Suprapubic skin (tissue), 4 donors: Measurements from ENCODE around the gene HIVEP3. TPM values are rescaled to one million over a fixed set of nuclear protein-coding genes. Genes with fewer than 3 reads are reported as not detected.
A peak's percentile ranks its signal among the peaks of the same experiment; 100 is the strongest.

Experiments used
- DNase-seq, 2 donors: peaks; one replicate each; pipeline ENCODE4 v3.0.0-alpha.2; 2019; ENCODE audit warnings: low spot score in 2 of 2
- H3K27ac ChIP-seq: fragments of 200-600 bp; sonication (generic); one replicate; pipeline ENCODE4 v1.5.1; 2019
- H3K27me3 ChIP-seq: fragments of 200-600 bp; sonication (generic); one replicate; pipeline ENCODE4 v1.5.1; 2019
- H3K36me3 ChIP-seq: fragments of 200-600 bp; sonication (generic); one replicate; pipeline ENCODE4 v1.5.1; 2019
- H3K4me1 ChIP-seq: fragments of 200-600 bp; sonication (generic); one replicate; pipeline ENCODE4 v1.5.1; 2019
- H3K4me3 ChIP-seq: fragments of 200-600 bp; sonication (generic); one replicate; pipeline ENCODE4 v1.5.1; 2019; ENCODE audit warnings: mild to moderate bottlenecking
- H3K9me3 ChIP-seq: fragments of 200-600 bp; sonication (generic); one replicate; pipeline ENCODE4 v1.5.1; 2019
- CTCF ChIP-seq, 2 donors: fragments of 200-600 bp in 1 of 2; fragments of 450-650 bp in 1 of 2; sonication (generic) in 1 of 2; IDR thresholded peaks; one replicate each; pipeline ENCODE4 v1.5.1; 2016 to 2019; ENCODE audit warnings: antibody characterized with exemption in 2 of 2, mild to moderate bottlenecking in 1 of 2, moderate library complexity in 1 of 2
- EP300 ChIP-seq: sonication (generic); formaldehyde crosslinking; IDR thresholded peaks from one replicate; pipeline ENCODE4 v1.6.1; 2017; ENCODE audit warnings: antibody characterized with exemption
- POLR2A ChIP-seq, 2 donors: fragments of 450-650 bp; IDR thresholded peaks; one replicate each; pipeline ENCODE4 v1.6.1; 2017; ENCODE audit warnings: antibody characterized with exemption in 2 of 2, mild to moderate bottlenecking in 2 of 2, moderate library complexity in 2 of 2
- POLR2AphosphoS5 ChIP-seq, 3 donors: sonication (generic); formaldehyde crosslinking; IDR thresholded peaks; one replicate each; pipeline ENCODE4 v1.6.1; 2017; ENCODE audit warnings: antibody characterized with exemption in 3 of 3
- WGBS: methylation state at CpG from one replicate; pipeline ENCODE4 v1.1.5; 2018; 5-methylcytosine and 5-hydroxymethylcytosine counted together
- total RNA-seq, 4 donors: library from RNA; depleted of rRNA; stranded (reverse); fragments of >200 nt; gene quantifications; one replicate each; pipeline ENCODE4 v1.1.0, GENCODE V29; 2016

The HIVEP3 gene
- total RNA-seq, 4 donors from 2014 or later: 11.3 to 23.9 (median 18.3) TPM

GRCh38 chr1:41645062-41645461, 273.7 kb downstream of the HIVEP3 start:
- Histone ChIP-seq H3K27ac (no peak overlapping the region), H3K4me3 (no peak overlapping the region), H3K36me3 (no peaks in the 10 kb centered on the region), H3K4me1 (peaks cover 10% of the 10 kb centered on the region), H3K27me3 (no peaks in the 10 kb centered on the region), H3K9me3 (no peaks in the 10 kb centered on the region)
- 93% methylated on average over 2 of the region's 2 CpGs for WGBS
- DNase-seq: peak in 1 of 2 donors; percentile 53
- TF ChIP-seq POLR2A (IDR thresholded peaks at IDR 0.05): no peak
- TF ChIP-seq POLR2AphosphoS5 (IDR thresholded peaks at IDR 0.05): no peak
- no peak for TF ChIP-seq CTCF (IDR thresholded peaks at IDR 0.05)
- TF ChIP-seq EP300: no peak

- DNase-seq: peak in 1 of 2 donors; percentile 50
Observed at GRCh38 chr1:41642922-41643821, 275.6 kb downstream of the HIVEP3 start.

DNA sequence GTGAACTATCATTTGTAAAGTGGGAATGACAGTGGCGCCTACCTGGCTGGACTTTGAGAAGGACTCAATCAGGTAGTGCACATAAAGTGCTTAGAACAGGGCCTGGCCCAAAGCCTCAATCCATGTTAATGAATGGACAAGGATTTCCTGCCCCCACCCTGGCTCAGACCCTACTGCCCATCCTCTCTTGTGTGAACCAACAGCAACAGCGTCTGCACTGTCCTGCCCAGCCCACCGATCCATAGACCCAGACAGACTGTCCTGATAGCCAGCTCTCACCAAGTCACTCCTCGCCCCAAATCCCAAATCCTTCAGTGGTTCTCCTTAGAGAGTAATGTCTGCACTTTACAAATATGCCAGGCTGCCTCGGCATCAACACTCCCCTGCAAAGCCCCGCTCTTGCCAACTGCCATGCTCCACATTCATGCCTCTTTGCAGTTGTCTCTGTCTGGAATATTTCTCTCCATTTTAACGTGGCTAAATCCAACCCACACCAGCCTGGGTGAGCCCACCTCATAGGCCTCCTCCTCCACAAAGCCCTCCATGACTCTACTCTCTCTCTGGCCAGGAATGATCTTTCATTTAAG, 276.7 kb downstream of the HIVEP3 start:
- peaks cover 11% of the 10 kb centered on the region for H3K4me1 ChIP-seq
- peak in 1 of 2 donors; percentile 37 for DNase-seq

More at GRCh38 chr1:41642922-41643821, 275.6 kb downstream of the HIVEP3 start:
- Histone ChIP-seq H3K27me3 (no peaks in the 10 kb centered on the region), H3K9me3 (no peaks in the 10 kb centered on the region), H3K36me3 (no peaks in the 10 kb centered on the region), H3K4me1 (peaks cover 11% of the 10 kb centered on the region), H3K27ac (no peak overlapping the region), H3K4me3 (no peak overlapping the region)
- WGBS: 86% methylated on average over 13 of the region's 13 CpGs
- TF ChIP-seq POLR2A (IDR thresholded peaks at IDR 0.05) (no peak), EP300 (no peak), CTCF (IDR thresholded peaks at IDR 0.05) (no peak), POLR2AphosphoS5 (IDR thresholded peaks at IDR 0.05) (no peak)

GRCh38 chr1:41641475-41641814, 277.3 kb downstream of the HIVEP3 start:
- H3K27me3 ChIP-seq: no peaks in the 10 kb centered on the region
- no peak overlapping the region for H3K27ac ChIP-seq
- H3K4me1 ChIP-seq: peaks cover 11% of the 10 kb centered on the region
- no peaks in the 10 kb centered on the region for H3K36me3 ChIP-seq
- WGBS: 82% methylated on average over 3 of the region's 3 CpGs
- DNase-seq: no peak
- no peaks in the 10 kb centered on the region for H3K9me3 ChIP-seq
- TF ChIP-seq POLR2A (IDR thresholded peaks at IDR 0.05) (no peak), EP300 (no peak), CTCF (IDR thresholded peaks at IDR 0.05) (no peak), POLR2AphosphoS5 (IDR thresholded peaks at IDR 0.05) (no peak)
- no peak overlapping the region for H3K4me3 ChIP-seq

More for the DNA sequence above, 276.7 kb downstream of the HIVEP3 start:
- Histone ChIP-seq H3K27me3 (no peaks in the 10 kb centered on the region), H3K9me3 (no peaks in the 10 kb centered on the region), H3K4me3 (no peak overlapping the region), H3K27ac (no peak overlapping the region), H3K36me3 (no peaks in the 10 kb centered on the region)
- WGBS: 88% methylated on average over 7 of the region's 7 CpGs
- no peak for TF ChIP-seq POLR2AphosphoS5 (IDR thresholded peaks at IDR 0.05)
- TF ChIP-seq EP300: no peak
- no peak for TF ChIP-seq CTCF (IDR thresholded peaks at IDR 0.05)
- no peak for TF ChIP-seq POLR2A (IDR thresholded peaks at IDR 0.05)
